ENCODE data around the gene PAPPA2. TPM values are rescaled to one million over a fixed set of nuclear protein-coding genes. Genes with fewer than 3 reads are reported as not detected.

Gene PAPPA2
- total and polyA plus RNA-seq, 2 donors (not counting 1 experiment from before 2014, with no cell fraction given) = not detected

DNA sequence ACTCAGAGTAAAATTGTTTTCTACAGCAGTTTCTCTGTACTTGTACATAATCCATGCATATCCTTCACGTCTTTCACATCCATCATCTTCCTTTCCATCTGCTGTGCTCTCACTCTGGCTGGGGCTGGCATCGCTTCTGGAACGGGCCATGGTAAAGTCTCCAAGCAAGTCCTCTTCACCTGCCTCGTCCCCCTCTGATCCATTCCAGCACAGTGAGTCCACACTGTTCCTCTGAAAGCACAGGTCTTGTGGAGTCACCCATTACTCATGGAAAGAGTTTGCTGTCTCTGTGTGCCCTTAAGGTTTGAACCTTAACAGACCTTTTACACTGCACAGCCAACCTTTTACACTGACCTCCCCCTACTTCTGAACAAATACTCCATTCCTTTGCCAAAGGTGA lies 387.9 kb downstream of the PAPPA2 start:
- CTCF ChIA-PET = no interaction called here
- intact Hi-C loops (cut with micrococcal nuclease) = no loop called here
- Histone ChIP-seq H3K79me2 (ENCODE audit: control insufficient read depth, insufficient read depth, low read length) (no peaks in the 10 kb centered on the region), H3K9ac (ENCODE audit: low read length) (no peak overlapping the region), H2AFZ (ENCODE audit: insufficient read depth, low read depth, low read length, poor library complexity, severe bottlenecking) (no peak overlapping the region), H3K4me1 (ENCODE audit: control insufficient read depth in 2 of 2, insufficient read depth in 2 of 2, low read length in 2 of 2) (no peaks in the 10 kb centered on the region), H3K4me3 (ENCODE audit: control extremely low read depth in 1 of 5, extremely low read depth in 1 of 5, insufficient read depth in 1 of 5, low read depth in 2 of 5, low read length in 4 of 5) (no peak overlapping the region), H3K9me3 (ENCODE audit: control extremely low read depth in 1 of 3, control insufficient read depth in 2 of 3, insufficient read depth in 1 of 3, low read length in 2 of 3) (no peaks in the 10 kb centered on the region), H4K20me1 (ENCODE audit: control insufficient read depth, insufficient read depth, low read length, poor library complexity, severe bottlenecking) (no peaks in the 10 kb centered on the region), H3K36me3 (replicated peaks in 1 of 2; ENCODE audit: control extremely low read depth in 1 of 2, control insufficient read depth in 1 of 2, extremely low read depth in 1 of 2, insufficient read depth in 2 of 2, low read length in 1 of 2) (no peaks in the 10 kb centered on the region), H3K27ac (ENCODE audit: low read length in 2 of 2) (no peak overlapping the region), H3K27me3 (replicated peaks in 1 of 4; ENCODE audit: control extremely low read depth in 1 of 4, control insufficient read depth in 3 of 4, insufficient read depth in 4 of 4, low read length in 3 of 4) (no peaks in the 10 kb centered on the region), H3K4me2 (replicated peaks; ENCODE audit: low read depth, low read length, poor library complexity, severe bottlenecking) (no peak overlapping the region)
- H3K27me3 Mint-ChIP-seq = peaks cover 7% of the 10 kb centered on the region
- ATAC-seq (ENCODE audit: low read depth) (no peak), DNase-seq (no peak)
- 74% methylated on average over 4 of the region's 4 CpGs for WGBS (ENCODE audit: insufficient coverage)
- POLR2A ChIA-PET = no interaction called here
- no peak overlapping the region for H3K27ac Mint-ChIP-seq
- TF ChIP-seq, protein P1, sequence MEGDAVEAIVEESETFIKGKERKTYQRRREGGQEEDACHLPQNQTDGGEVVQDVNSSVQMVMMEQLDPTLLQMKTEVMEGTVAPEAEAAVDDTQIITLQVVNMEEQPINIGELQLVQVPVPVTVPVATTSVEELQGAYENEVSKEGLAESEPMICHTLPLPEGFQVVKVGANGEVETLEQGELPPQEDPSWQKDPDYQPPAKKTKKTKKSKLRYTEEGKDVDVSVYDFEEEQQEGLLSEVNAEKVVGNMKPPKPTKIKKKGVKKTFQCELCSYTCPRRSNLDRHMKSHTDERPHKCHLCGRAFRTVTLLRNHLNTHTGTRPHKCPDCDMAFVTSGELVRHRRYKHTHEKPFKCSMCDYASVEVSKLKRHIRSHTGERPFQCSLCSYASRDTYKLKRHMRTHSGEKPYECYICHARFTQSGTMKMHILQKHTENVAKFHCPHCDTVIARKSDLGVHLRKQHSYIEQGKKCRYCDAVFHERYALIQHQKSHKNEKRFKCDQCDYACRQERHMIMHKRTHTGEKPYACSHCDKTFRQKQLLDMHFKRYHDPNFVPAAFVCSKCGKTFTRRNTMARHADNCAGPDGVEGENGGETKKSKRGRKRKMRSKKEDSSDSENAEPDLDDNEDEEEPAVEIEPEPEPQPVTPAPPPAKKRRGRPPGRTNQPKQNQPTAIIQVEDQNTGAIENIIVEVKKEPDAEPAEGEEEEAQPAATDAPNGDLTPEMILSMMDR (IDR thresholded peaks at IDR 0.05) = no peak
- TF ChIP-seq EZH2 (IDR thresholded peaks at IDR 0.05; ENCODE audit: borderline replicate concordance, insufficient read depth, low read depth, low read length, poor library complexity, severe bottlenecking) = no peak
- H3K9me3 Mint-ChIP-seq (ENCODE audit: insufficient read depth) = no peaks in the 10 kb centered on the region
- no peak overlapping the region for H3K4me3 Mint-ChIP-seq
- no peaks in the 10 kb centered on the region for H3K4me1 Mint-ChIP-seq

DNA sequence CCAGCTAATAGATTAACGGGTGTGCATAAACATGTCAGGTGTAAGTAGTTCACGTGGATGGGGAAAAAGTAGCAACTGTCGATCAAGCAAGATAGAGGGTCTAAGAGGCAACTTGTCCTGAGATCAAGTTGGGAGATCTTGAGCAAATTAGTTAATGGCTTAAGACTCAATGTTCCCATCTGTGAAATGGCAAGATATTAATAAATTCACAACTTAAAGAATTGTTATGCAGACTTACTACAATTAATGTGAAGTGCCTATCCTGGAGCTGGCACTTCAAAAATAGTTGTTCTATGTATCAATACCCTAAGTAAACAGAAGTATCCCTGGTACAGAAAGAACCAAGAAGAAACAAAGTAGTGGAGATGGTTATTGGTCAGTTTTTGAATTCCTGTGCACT lies 389.1 kb downstream of the PAPPA2 start:
- Histone ChIP-seq H3K9me3 (ENCODE audit: control extremely low read depth in 1 of 3, control insufficient read depth in 2 of 3, insufficient read depth in 1 of 3, low read length in 2 of 3) (no peaks in the 10 kb centered on the region), H3K9ac (ENCODE audit: low read length) (no peak overlapping the region), H3K27me3 (replicated peaks in 1 of 4; ENCODE audit: control extremely low read depth in 1 of 4, control insufficient read depth in 3 of 4, insufficient read depth in 4 of 4, low read length in 3 of 4) (no peaks in the 10 kb centered on the region), H3K36me3 (replicated peaks in 1 of 2; ENCODE audit: control extremely low read depth in 1 of 2, control insufficient read depth in 1 of 2, extremely low read depth in 1 of 2, insufficient read depth in 2 of 2, low read length in 1 of 2) (no peaks in the 10 kb centered on the region), H3K4me2 (replicated peaks; ENCODE audit: low read depth, low read length, poor library complexity, severe bottlenecking) (no peak overlapping the region), H2AFZ (ENCODE audit: insufficient read depth, low read depth, low read length, poor library complexity, severe bottlenecking) (no peak overlapping the region), H3K4me1 (ENCODE audit: control insufficient read depth in 2 of 2, insufficient read depth in 2 of 2, low read length in 2 of 2) (no peaks in the 10 kb centered on the region), H4K20me1 (ENCODE audit: control insufficient read depth, insufficient read depth, low read length, poor library complexity, severe bottlenecking) (no peaks in the 10 kb centered on the region), H3K79me2 (ENCODE audit: control insufficient read depth, insufficient read depth, low read length) (no peaks in the 10 kb centered on the region), H3K4me3 (ENCODE audit: control extremely low read depth in 1 of 5, extremely low read depth in 1 of 5, insufficient read depth in 1 of 5, low read depth in 2 of 5, low read length in 4 of 5) (no peak overlapping the region), H3K27ac (ENCODE audit: low read length in 2 of 2) (no peak overlapping the region)
- Mint-ChIP-seq H3K27me3 (peaks cover 9% of the 10 kb centered on the region), H3K4me1 (no peaks in the 10 kb centered on the region), H3K27ac (no peak overlapping the region), H3K9me3 (ENCODE audit: insufficient read depth) (no peaks in the 10 kb centered on the region), H3K4me3 (no peak overlapping the region)
- TF ChIP-seq EZH2 (IDR thresholded peaks at IDR 0.05; ENCODE audit: borderline replicate concordance, insufficient read depth, low read depth, low read length, poor library complexity, severe bottlenecking) = no peak
- TF ChIP-seq, protein P1 (IDR thresholded peaks at IDR 0.05) = no peak
- intact Hi-C loops (cut with micrococcal nuclease) = no loop called here
- DNase-seq = no peak
- POLR2A ChIA-PET = no interaction called here
- WGBS (ENCODE audit: insufficient coverage) = 90% methylated on average over 2 of the region's 3 CpGs
- CTCF ChIA-PET = no interaction called here
- ATAC-seq (ENCODE audit: low read depth) = no peak

Measured in B cell (primary cell).